Cardiac septum (tissue), 1 donor: ENCODE data around the gene PLBD1. TPM values are rescaled to one million over a fixed set of nuclear protein-coding genes. Genes with fewer than 3 reads are reported as not detected.

Experiments used
- DNase-seq: peaks from one replicate; pipeline ENCODE4 v3.0.0-alpha.2; 2020; ENCODE audit warnings: low spot score
- intact Hi-C: fragments of 100-400 bp; cut with DNase I; formaldehyde crosslinking; loops from one replicate; pipeline ENCODE4 v1.14.0; 2022
- total RNA-seq: library from RNA; stranded (reverse); fragmentation: NEBNext Ultra II Directional; extraction: Animal tissue kit (Norgen Biotek cat#: 25700); gene quantifications from one replicate; pipeline ENCODE4 v1.2.1, GENCODE V29; 2021
- donor health status: DM: no; HTN: no; CAD: no.

PLBD1 gene
- total RNA-seq, 1 donor from 2014 or later = 33.8 TPM

DNA sequence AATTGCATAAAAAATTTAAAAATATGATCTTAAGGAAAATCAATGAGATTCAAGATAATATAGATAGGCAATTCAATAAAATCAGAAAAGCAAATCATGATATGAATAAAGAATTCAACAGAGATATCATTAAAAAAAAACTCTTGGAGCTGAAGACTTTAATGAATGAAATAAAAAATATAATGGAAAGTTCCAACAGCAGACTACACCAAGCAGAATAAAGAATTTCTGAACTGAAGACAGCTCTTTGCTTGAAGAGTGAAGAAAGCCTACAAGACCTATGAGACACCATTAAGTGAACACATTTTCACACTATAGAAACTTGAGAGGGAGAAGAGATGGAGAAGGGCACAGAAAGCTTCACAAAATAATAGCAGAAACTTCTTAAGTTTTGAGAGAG, 45.9 kb downstream of the PLBD1 start:
- intact Hi-C loops = no loop called here
- DNase-seq = no peak

DNA sequence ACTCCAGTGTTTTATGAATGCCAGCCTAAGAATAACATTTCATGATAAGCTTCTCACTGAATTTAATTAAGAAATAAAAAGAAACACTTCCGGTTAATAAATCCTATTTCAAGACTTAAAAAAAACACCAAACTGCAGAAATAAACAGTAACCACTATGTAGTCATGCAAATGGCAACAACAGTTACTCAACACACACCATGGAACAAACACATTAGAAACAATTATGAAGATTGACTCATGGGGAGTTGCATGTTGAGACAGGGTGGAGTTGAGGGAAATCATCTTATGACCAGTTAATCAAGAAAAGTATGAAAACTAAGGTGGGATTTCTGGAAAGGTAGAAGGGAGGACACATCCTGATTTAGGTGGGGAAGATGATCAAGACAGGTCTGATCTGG, 52.7 kb downstream of the PLBD1 start:
- intact Hi-C loops = loop anchor here (2.0 to 10.0 kb wide), 3 partner anchors 104 to 280 kb away; no protein-coding TSS in a partner anchor
- no peak for DNase-seq

GRCh38 chr12:14514154-14514842, 53.4 kb downstream of the PLBD1 start:
- DNase-seq = no peak
- intact Hi-C loops = loop anchor here (2.0 to 10.0 kb wide), 3 partner anchors 105 to 279 kb away; no protein-coding TSS in a partner anchor

DNA sequence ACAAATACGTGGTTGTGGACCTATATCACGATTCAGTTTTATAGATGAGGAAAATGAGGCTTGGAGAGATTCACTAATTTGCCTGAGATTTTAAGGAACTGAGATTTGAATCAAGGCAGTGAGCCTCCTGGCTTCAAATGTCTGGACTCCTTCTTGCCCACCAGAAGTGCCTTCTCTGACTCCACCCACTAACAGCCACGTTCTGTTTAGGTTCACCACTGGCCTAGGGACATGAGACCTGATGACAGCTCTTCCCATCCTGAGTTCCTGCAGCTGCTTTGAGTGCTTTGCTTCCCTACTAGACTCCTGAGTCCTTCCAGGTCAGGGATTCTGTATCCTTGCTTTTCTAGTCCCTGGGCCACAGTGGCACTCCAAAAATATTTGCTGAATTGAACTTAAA, 57.1 kb downstream of the PLBD1 start:
- no peak for DNase-seq
- intact Hi-C loops = loop anchor here (5.0 to 10.0 kb wide), 2 partner anchors 152 to 276 kb away; no protein-coding TSS in a partner anchor

DNA sequence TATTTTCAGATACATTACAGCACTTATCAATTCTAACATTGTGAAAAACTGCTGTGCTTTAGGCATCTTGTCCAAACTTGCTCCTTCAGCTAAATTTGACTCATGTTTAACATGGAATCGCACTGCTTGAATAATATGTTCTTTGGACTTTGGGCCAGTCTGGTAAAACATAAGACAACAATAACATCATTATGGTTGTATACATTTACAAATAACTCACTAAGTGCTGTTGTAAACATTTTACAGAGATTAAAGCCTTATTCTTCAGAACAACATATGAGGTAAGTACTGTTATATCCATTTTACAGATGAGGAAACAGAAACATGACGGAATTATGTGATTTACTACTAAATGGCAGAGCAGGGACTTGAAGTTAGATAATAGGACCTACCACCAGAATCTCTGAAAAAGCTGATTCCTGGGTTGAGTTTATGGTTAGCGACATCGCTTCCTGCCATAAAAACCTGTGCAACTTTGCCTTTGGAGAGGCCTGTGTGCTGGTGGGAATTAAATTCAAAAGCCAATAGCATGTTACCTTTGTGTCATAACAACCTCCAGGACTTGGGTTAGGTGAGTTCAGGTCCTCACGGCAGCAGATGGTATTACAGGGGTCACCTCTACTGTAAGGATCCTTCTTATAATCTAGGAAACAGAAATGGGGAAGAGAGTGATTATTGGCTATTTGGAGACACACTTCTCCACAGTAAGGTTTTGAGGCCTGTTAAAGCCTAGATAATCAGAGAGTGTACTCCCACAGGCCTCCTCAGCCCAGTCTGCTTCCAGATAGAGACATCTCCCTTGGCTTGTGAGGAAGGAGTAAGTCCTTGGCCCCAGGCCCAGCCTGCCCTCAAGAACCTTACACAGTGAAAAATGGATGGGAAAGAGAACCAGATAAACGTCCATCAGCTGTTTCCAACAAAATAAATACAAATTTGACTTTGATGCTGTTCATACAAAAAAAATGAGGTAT, 61.8 kb downstream of the PLBD1 start:
- no peak for DNase-seq
- intact Hi-C loops = no loop called here

GRCh38 chr12:14495326-14495725, 72.4 kb downstream of the PLBD1 start:
- no peak for DNase-seq
- intact Hi-C loops = no loop called here

DNA sequence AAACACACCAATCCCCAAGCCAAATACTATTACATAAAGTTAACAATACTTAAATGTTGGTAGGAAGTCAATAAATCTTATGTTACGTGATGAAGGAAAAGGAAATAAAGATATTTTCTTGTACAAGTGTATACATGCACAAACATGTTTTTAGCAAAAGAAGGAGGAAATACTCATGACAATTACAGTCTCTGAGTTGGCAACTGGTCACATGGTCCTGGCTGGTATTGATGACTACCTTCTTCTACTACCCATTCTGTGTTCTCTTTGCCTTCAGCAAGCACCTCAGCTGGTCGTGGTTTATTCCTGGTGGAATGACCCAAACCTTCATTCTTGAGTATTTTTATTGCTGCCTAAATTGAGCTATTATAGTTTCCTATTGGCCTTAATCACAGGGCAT, 84.8 kb downstream of the PLBD1 start:
- no peak for DNase-seq
- intact Hi-C loops = no loop called here

DNA sequence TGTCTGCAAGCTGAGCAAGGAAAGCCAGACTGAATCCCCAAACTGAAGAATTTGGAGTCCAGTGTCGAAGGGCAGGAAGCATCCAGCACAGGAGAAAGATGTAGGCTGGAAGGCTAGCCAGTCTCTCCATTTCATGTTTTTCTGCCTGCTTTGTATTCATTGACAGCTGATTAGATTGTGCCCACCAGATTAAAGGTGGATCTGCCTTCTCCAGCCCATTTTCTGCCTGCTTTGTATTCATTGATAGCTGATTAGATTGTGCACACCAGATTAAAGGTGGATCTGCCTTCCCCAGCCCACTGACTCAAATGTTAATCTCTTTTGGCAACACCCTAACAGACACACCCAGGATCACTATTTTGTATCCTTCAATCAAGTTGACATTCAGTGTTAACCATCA, 85.3 kb downstream of the PLBD1 start:
- intact Hi-C loops = no loop called here
- no peak for DNase-seq

DNA sequence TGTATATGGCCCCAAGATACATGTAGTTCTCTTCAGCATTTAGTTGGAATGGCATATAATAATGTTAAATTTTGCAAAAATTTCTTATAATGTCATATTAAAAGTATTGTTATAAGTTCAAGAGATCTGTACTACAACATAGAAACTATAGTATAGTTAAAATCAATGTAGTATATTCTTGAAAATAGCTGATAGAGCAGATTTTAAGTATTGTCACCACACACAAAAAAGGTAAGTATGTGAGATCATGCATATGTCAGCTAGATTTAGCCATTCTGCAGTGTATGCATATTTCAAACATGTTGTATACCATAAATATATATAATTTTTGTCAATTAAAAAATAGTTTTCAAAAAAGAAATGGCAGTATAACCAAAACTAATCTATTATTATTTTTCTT, 86.5 kb downstream of the PLBD1 start:
- intact Hi-C loops = no loop called here
- no peak for DNase-seq

- DNase-seq = no peak
- intact Hi-C loops = no loop called here
Observed at GRCh38 chr12:14479004-14479403, 88.7 kb downstream of the PLBD1 start.

- no peak for DNase-seq
- intact Hi-C loops = no loop called here
Observed at GRCh38 chr12:14473707-14474287, 93.9 kb downstream of the PLBD1 start.

GRCh38 chr12:14471497-14471896, 96.2 kb downstream of the PLBD1 start:
- no peak for DNase-seq
- intact Hi-C loops = no loop called here

DNA sequence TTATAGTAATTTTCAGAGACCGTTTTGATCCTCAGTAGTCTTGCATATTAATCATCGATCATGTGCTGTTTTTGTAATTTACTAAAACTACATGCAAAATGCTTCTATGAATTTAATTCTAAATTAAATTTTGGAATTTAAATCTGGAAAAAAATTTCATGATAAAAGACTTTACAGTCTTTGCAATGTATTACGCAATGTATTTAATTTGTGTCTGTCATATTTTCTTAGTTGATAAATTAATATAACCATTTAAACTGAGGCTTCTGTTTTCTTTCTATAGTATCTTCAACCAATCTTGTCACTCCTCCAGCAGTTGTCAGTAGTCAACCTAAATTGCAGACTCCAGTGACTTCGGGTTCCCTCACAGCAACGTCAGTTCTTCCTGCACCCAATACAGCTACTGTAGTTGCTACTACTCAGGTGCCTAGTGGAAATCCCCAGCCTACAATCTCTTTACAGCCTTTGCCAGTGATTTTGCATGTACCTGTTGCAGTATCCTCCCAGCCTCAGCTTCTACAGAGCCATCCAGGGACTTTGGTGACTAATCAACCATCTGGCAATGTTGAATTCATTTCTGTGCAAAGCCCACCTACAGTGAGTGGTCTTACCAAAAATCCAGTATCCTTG, 107.4 kb downstream of the PLBD1 start:
- intact Hi-C loops = no loop called here
- DNase-seq = no peak

- intact Hi-C loops = no loop called here
- no peak for DNase-seq
Observed at GRCh38 chr12:14454098-14454907, 113.4 kb downstream of the PLBD1 start.

Other genes starting within 250 kb of the PLBD1 start
- gene ATF7IP, start 202.2 kb downstream of the PLBD1 start, total RNA-seq = 61.6 TPM
- not detected for gene GUCY2C, start 128.7 kb upstream of the PLBD1 start, total RNA-seq
- gene WBP11, start 235.6 kb upstream of the PLBD1 start, total RNA-seq = 51.7 TPM
- 2.5 TPM for gene C12orf60, start 235.8 kb upstream of the PLBD1 start, total RNA-seq
- not detected for gene SMCO3, start 246.3 kb upstream of the PLBD1 start, total RNA-seq